SK-N-SH treated with all-trans-retinoic acid at 6 μM for 48 hours (cell line): Measurements from ENCODE around the gene OBSCN.

Source experiments
- ATAC-seq: fragments of 200-7000 bp; cut with Tn5 transposase; 3 replicates; pipeline ENCODE4 v1.9.1; 2020; ENCODE audit warnings: mild to moderate bottlenecking, moderate library complexity
- ARNTL ChIP-seq: fragments of 450-650 bp; formaldehyde crosslinking; IDR thresholded peaks from 2 replicates; pipeline ENCODE4 v1.5.0; 2020; ENCODE audit warnings: low read depth, mild to moderate bottlenecking, moderate library complexity, borderline replicate concordance
- BACH2 ChIP-seq: fragments of 250-450 bp; sonication (Bioruptor Pico); IDR thresholded peaks from 2 replicates; pipeline ENCODE4 v1.9.0; 2021; ENCODE audit warnings: mild to moderate bottlenecking, borderline replicate concordance
- CSDC2 ChIP-seq: fragments of 250-450 bp; sonication (Bioruptor Pico); IDR thresholded peaks from 2 replicates; pipeline ENCODE4 v1.5.0; 2020; ENCODE audit warnings: mild to moderate bottlenecking, moderate library complexity
- ESRRG ChIP-seq: fragments of 250-450 bp; sonication (Bioruptor Pico); IDR thresholded peaks from 2 replicates; pipeline ENCODE4 v1.6.1; 2021; ENCODE audit warnings: mild to moderate bottlenecking
- GLIS3 ChIP-seq: fragments of 250-450 bp; sonication (Bioruptor Pico); IDR thresholded peaks from 2 replicates; pipeline ENCODE4 v1.5.0; 2020; ENCODE audit warnings: mild to moderate bottlenecking, moderate library complexity
- ISL1 ChIP-seq: fragments of 250-450 bp; sonication (Bioruptor Pico); IDR thresholded peaks from 2 replicates; pipeline ENCODE4 v2.1.2; 2022; ENCODE audit warnings: mild to moderate bottlenecking, moderate library complexity
- OSR1 ChIP-seq: fragments of 250-450 bp; sonication (Bioruptor Pico); IDR thresholded peaks from 2 replicates; pipeline ENCODE4 v1.8.0; 2022; ENCODE audit warnings: moderate library complexity, mild to moderate bottlenecking, inconsistent platforms
- PPARA ChIP-seq: fragments of 250-450 bp; sonication (Bioruptor Pico); IDR thresholded peaks from 2 replicates; pipeline ENCODE4 v1.5.0; 2020; ENCODE audit warnings: mild to moderate bottlenecking, borderline replicate concordance
- RARB ChIP-seq: fragments of 250-450 bp; sonication (Bioruptor Pico); IDR thresholded peaks from 2 replicates; pipeline ENCODE4 v1.8.0; 2021; ENCODE audit warnings: mild to moderate bottlenecking, moderate library complexity
- SNAI2 ChIP-seq: fragments of 250-450 bp; sonication (Bioruptor Pico); IDR thresholded peaks from 2 replicates; pipeline ENCODE4 v1.5.0; 2020; ENCODE audit warnings: mild to moderate bottlenecking, moderate library complexity
- TCF4 ChIP-seq: fragments of 250-450 bp; sonication (Bioruptor Pico); IDR thresholded peaks from 2 replicates; pipeline ENCODE4 v1.8.0; 2021; ENCODE audit warnings: mild to moderate bottlenecking, moderate library complexity, borderline replicate concordance
- TOX ChIP-seq: fragments of 250-450 bp; sonication (Bioruptor Pico); IDR thresholded peaks from 2 replicates; pipeline ENCODE4 v1.8.0; 2021; ENCODE audit warnings: mild to moderate bottlenecking, moderate library complexity, borderline replicate concordance
- ZC3H10 ChIP-seq: fragments of 250-450 bp; sonication (Bioruptor Pico); IDR thresholded peaks from 2 replicates; pipeline ENCODE4 v1.5.1; 2021; ENCODE audit warnings: mild to moderate bottlenecking, moderate library complexity
- ZFP3 ChIP-seq: fragments of 250-450 bp; sonication (Bioruptor Pico); IDR thresholded peaks from 2 replicates; pipeline ENCODE4 v1.5.0; 2020; ENCODE audit warnings: mild to moderate bottlenecking, moderate library complexity
- ZFP30 ChIP-seq: fragments of 450-650 bp; formaldehyde crosslinking; IDR thresholded peaks from 2 replicates; pipeline ENCODE4 v1.5.0; 2022; ENCODE audit warnings: mild to moderate bottlenecking, moderate library complexity
- ZNF565 ChIP-seq: fragments of 450-650 bp; formaldehyde crosslinking; conservative IDR thresholded peaks from 2 replicates; pipeline ENCODE4 v1.5.0; 2020; ENCODE audit warnings: low read depth, mild to moderate bottlenecking, moderate library complexity
- ZNF70 ChIP-seq: fragments of 450-650 bp; formaldehyde crosslinking; IDR thresholded peaks from 2 replicates; pipeline ENCODE4 v1.5.0; 2020; ENCODE audit warnings: mild to moderate bottlenecking, moderate library complexity
- ZNF8 ChIP-seq: fragments of 450-650 bp; formaldehyde crosslinking; IDR thresholded peaks from 2 replicates; pipeline ENCODE4 v1.5.0; 2020; ENCODE audit warnings: mild to moderate bottlenecking, moderate library complexity
- TF ChIP-seq, protein P1 (sequence below): fragments of 250-450 bp; sonication (Bioruptor Pico); IDR thresholded peaks from 2 replicates; pipeline ENCODE4 v1.8.0; 2020; ENCODE audit warnings: mild to moderate bottlenecking, moderate library complexity, borderline replicate concordance
- TF ChIP-seq, protein P2 (sequence below): fragments of 250-450 bp; sonication (Bioruptor Pico); IDR thresholded peaks from 2 replicates; pipeline ENCODE4 v1.8.0; 2021; ENCODE audit warnings: low read depth, mild to moderate bottlenecking, moderate library complexity, borderline replicate concordance
- TF ChIP-seq, protein P3 (sequence below): fragments of 250-450 bp; sonication (Bioruptor Pico); IDR thresholded peaks from 2 replicates; pipeline ENCODE4 v1.5.0; 2020; ENCODE audit warnings: mild to moderate bottlenecking, moderate library complexity
- TF ChIP-seq, protein P4 (sequence below): fragments of 250-450 bp; sonication (Bioruptor Pico); IDR thresholded peaks from 2 replicates; pipeline ENCODE4 v1.5.1; 2020; ENCODE audit warnings: low read depth, mild to moderate bottlenecking, moderate library complexity

The OBSCN gene

DNA sequence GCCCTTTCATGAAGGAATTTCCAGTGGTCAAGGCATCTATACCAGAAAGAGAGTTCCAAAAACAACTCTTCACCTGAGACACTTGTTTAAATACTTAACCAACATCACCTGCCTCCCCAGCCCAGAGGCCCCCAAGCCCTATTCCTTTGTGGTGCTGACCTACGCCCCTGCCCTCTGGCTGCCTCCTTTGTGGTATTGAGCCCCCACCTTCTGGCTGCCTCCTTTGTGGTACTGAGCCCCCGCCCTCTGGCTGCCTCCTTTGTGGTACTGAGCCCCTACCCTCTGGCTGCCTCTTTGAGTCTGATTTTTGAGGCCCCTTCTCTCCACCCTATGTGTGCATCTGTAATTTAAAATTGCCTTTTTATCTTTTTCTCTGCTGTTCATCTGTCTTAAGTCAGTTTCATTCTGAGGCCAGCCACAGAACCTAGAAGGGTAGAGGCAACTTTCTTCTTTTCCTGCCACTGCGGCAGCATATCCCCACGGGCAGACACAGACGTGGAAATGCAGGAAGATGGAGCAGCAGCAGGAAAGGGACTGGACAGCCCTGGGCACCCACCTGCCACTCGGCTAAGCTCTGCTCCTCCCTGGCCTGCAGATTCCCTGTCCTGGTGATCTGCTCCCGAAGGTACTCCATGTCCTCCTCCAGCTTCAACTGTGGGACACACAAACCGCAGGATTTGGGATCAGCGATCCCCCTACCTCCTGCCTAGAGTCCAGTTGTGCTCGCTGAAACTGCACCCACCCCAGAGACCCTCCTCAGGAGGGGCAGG, 205.6 kb downstream of the OBSCN start:
- TF ChIP-seq, protein P1, sequence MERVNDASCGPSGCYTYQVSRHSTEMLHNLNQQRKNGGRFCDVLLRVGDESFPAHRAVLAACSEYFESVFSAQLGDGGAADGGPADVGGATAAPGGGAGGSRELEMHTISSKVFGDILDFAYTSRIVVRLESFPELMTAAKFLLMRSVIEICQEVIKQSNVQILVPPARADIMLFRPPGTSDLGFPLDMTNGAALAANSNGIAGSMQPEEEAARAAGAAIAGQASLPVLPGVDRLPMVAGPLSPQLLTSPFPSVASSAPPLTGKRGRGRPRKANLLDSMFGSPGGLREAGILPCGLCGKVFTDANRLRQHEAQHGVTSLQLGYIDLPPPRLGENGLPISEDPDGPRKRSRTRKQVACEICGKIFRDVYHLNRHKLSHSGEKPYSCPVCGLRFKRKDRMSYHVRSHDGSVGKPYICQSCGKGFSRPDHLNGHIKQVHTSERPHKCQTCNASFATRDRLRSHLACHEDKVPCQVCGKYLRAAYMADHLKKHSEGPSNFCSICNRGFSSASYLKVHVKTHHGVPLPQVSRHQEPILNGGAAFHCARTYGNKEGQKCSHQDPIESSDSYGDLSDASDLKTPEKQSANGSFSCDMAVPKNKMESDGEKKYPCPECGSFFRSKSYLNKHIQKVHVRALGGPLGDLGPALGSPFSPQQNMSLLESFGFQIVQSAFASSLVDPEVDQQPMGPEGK: no peak
- TF ChIP-seq CSDC2 (CRISPR knock-in tag) (no peak), ZNF565 (CRISPR knock-in tag) (no peak), ISL1 (CRISPR knock-in tag) (no peak)
- ATAC-seq: no peak

DNA sequence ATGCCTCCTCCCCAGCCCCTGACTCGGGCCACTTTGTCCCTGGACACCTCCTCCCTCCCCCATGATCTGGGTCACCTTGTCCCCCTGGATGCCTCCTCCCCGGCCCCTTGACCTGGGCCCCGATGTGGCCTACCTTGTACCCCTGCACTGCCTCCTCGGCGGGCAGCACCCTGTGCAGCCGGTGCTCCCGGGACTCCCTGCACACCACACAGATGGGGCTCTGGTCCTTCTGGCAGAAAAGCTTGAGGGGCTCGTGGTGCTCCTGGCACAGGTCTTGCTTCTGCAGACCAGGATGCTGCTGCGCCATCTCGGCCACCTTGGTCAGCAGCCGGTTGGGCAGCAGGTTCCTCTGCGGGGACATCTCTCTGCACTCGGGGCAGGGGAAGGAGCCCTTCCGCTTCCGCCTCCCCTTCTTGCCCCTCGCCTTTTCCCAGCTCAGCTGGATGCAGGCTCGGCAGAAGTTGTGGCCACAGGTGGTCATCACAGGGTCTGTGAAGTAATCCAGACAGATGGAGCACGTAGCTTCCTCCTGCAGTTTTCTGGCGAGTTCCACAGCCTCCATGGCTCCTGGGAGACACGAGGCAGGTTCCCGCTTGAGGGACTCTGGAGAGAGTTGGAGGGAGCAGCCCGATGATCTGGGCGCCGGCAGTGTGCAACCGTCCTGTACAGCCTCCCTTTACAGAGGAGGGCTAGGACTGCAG, 206.8 kb downstream of the OBSCN start:
- no peak for TF ChIP-seq ZC3H10 (CRISPR knock-in tag)
- TF ChIP-seq BACH2 (CRISPR knock-in tag): no peak
- ATAC-seq: no peak

DNA sequence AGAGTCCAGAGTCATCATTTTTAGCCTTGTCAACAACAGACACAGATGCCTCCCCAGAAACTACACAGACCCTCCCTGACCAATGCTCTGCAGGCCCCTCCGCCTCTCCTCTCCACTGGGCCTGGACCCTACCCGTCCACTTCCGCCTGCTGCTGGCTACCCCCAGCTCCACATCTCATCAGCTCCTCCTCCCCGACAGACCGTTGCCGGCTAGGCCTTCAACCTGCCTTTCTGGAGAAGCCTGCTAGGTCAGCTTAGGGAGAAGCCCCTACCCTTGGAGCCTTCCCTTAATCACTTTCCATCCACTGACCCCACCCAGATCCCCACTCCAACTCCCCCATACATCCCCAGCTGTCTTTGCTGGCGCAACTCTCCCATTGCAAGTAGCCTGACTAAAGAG, 207.4 kb downstream of the OBSCN start:
- no peak for ATAC-seq
- TF ChIP-seq ZNF8 (CRISPR knock-in tag) (no peak), ZFP30 (CRISPR knock-in tag) (no peak), SNAI2 (CRISPR knock-in tag) (no peak), BACH2 (CRISPR knock-in tag) (no peak), ZC3H10 (CRISPR knock-in tag) (no peak), RARB (CRISPR knock-in tag) (no peak)

DNA sequence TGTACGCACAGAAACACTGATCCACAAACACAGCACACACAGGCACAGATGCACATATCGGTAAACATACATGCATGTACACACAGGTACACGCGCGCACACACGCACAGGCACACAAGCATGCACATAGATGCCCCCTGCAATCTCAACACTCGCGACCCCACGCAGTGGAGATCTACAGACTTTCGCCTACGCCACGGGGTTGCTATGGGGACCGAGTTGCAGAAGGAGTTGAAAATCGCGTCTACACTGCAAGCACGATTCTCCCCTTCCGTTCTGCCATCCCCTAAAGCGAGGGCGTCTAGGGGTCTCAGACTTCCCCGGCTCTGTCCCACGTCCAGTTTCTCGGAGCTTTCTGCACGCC, 208.0 kb downstream of the OBSCN start:
- peak; percentile 2 for ATAC-seq
- TF ChIP-seq ESRRG (CRISPR knock-in tag) (no peak), OSR1 (CRISPR knock-in tag) (no peak), TOX (CRISPR knock-in tag) (no peak), ZC3H10 (CRISPR knock-in tag) (no peak), GLIS3 (CRISPR knock-in tag) (no peak), ZFP30 (CRISPR knock-in tag) (no peak), ARNTL (no peak), CSDC2 (CRISPR knock-in tag) (no peak)

DNA sequence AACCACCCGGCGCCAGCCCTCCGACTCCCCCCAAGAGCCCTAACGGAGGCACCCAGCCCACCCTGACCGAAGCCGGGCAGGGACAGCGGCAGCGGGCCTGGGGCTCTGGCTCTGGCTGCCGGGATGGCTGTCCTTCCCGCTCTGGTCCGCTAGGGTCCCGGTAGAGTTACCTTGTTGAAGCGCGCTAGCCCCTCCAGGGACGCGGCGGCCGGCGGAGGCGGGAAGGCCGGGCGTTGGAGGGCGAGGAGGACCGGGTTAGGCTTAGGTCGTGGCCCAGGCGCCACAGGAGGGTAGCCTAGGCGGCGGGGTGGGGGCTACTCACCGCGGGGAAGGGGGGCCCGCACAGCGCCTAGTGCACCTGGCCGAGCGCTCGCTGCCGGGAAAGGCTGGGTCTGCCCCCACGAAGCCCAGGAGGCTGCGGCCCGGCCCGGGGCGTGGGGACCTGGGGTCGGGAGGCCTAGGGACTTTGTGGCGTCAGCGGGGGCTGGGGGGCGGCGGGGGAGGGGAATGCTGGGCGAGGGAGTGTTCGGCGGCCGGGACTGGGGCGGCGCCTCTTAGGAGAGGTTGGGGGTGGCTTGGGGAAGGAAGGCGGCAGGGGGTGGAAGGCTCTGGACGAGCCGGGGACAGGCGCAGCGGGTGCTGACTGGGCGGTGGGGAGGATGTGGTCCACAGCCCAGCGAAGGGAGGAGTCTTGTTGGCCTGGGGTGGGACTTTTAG, 208.5 kb downstream of the OBSCN start, which contains the start of gene TRIM17:
TRIM17 (minus strand) TSS at position 645 of the 717 bp plus-strand sequence. CDS start 1,789 bp downstream, outside the sequence.
- ATAC-seq: peak; percentile 90
- TF ChIP-seq RARB (CRISPR knock-in tag) (no peak), ZNF70 (CRISPR knock-in tag) (no peak), ZNF8 (CRISPR knock-in tag) (no peak), PPARA (no peak), ISL1 (CRISPR knock-in tag) (no peak), OSR1 (CRISPR knock-in tag) (no peak)
- TF ChIP-seq, protein P2, sequence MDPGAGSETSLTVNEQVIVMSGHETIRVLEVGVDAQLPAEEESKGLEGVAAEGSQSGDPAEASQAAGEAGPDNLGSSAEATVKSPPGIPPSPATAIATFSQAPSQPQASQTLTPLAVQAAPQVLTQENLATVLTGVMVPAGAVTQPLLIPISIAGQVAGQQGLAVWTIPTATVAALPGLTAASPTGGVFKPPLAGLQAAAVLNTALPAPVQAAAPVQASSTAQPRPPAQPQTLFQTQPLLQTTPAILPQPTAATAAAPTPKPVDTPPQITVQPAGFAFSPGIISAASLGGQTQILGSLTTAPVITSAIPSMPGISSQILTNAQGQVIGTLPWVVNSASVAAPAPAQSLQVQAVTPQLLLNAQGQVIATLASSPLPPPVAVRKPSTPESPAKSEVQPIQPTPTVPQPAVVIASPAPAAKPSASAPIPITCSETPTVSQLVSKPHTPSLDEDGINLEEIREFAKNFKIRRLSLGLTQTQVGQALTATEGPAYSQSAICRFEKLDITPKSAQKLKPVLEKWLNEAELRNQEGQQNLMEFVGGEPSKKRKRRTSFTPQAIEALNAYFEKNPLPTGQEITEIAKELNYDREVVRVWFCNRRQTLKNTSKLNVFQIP (CRISPR knock-in tag): no peak
- TF ChIP-seq, all 23 proteins: peak for 0

DNA sequence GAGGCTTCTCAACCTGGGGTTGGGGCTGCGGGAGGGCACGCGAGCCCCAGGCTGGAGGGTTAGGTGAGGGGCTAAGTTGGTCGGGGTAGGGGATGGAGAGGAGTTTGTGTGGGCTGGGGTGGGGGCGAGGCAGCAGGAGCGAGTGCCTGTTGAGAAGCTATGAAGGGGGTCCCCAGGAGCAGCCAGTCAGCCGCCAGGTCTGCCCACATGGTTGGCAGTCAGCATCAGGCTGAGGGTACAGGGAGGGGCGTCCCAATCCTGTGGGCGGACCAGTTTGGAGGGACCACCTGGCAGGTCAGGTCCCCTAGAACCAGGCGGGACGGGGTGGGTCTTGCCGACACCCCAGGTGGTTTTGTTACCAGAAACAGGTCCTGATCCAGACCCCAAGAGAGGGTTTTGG, 209.2 kb downstream of the OBSCN start:
- TF ChIP-seq TCF4 (CRISPR knock-in tag): no peak
- no peak for TF ChIP-seq CSDC2 (CRISPR knock-in tag)
- TF ChIP-seq, protein P3, sequence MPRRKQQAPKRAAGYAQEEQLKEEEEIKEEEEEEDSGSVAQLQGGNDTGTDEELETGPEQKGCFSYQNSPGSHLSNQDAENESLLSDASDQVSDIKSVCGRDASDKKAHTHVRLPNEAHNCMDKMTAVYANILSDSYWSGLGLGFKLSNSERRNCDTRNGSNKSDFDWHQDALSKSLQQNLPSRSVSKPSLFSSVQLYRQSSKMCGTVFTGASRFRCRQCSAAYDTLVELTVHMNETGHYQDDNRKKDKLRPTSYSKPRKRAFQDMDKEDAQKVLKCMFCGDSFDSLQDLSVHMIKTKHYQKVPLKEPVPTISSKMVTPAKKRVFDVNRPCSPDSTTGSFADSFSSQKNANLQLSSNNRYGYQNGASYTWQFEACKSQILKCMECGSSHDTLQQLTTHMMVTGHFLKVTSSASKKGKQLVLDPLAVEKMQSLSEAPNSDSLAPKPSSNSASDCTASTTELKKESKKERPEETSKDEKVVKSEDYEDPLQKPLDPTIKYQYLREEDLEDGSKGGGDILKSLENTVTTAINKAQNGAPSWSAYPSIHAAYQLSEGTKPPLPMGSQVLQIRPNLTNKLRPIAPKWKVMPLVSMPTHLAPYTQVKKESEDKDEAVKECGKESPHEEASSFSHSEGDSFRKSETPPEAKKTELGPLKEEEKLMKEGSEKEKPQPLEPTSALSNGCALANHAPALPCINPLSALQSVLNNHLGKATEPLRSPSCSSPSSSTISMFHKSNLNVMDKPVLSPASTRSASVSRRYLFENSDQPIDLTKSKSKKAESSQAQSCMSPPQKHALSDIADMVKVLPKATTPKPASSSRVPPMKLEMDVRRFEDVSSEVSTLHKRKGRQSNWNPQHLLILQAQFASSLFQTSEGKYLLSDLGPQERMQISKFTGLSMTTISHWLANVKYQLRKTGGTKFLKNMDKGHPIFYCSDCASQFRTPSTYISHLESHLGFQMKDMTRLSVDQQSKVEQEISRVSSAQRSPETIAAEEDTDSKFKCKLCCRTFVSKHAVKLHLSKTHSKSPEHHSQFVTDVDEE (CRISPR knock-in tag): no peak
- no peak for TF ChIP-seq ARNTL
- TF ChIP-seq, protein P4, sequence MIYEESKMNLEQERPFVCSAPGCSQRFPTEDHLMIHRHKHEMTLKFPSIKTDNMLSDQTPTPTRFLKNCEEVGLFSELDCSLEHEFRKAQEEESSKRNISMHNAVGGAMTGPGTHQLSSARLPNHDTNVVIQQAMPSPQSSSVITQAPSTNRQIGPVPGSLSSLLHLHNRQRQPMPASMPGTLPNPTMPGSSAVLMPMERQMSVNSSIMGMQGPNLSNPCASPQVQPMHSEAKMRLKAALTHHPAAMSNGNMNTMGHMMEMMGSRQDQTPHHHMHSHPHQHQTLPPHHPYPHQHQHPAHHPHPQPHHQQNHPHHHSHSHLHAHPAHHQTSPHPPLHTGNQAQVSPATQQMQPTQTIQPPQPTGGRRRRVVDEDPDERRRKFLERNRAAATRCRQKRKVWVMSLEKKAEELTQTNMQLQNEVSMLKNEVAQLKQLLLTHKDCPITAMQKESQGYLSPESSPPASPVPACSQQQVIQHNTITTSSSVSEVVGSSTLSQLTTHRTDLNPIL: no peak
- no peak for TF ChIP-seq ZC3H10 (CRISPR knock-in tag)
- no peak for TF ChIP-seq RARB (CRISPR knock-in tag)
- no peak for TF ChIP-seq ZFP3 (CRISPR knock-in tag)
- no peak for TF ChIP-seq TOX (CRISPR knock-in tag)
- TF ChIP-seq SNAI2 (CRISPR knock-in tag): no peak
- no peak for TF ChIP-seq ZFP30 (CRISPR knock-in tag)
- TF ChIP-seq OSR1 (CRISPR knock-in tag): no peak
- TF ChIP-seq BACH2 (CRISPR knock-in tag): no peak
- TF ChIP-seq, all 23 proteins: peak for 0
- no peak for ATAC-seq
